Endothelial cell of umbilical vein (primary cell): ENCODE results near the gene ELMO1. TPM values are rescaled to one million over a fixed set of nuclear protein-coding genes. Genes with fewer than 3 reads are reported as not detected.

Experiments used
- BruUV-seq: library from RNA; stranded (reverse); fragments of 400-500 nt; replicated peaks from 2 replicates; lab custom pipeline; 2021; lab: Mats Ljungman, UMichigan
- CTCF ChIA-PET: fragments of 300-600, 350-600 bp; sonication (Branson Sonifier 250); formaldehyde crosslinking; loops from one replicate; lab custom pipeline; 2021; ENCODE audit warnings: antibody characterized with exemption, inconsistent platforms; lab: Charles Lee
- POLR2A ChIA-PET: fragments of 300-600, 350-600 bp; sonication (Branson Sonifier 250); formaldehyde crosslinking; loops from one replicate; lab custom pipeline; 2021; ENCODE audit warnings: antibody characterized with exemption, inconsistent platforms; lab: Charles Lee
- DNase-seq: peaks from one replicate; pipeline ENCODE4 v3.0.0-alpha.2; 2011; ENCODE audit warnings: low read depth, low spot score
- FAIRE-seq: peaks from 2 replicates; lab custom pipeline; 2011; peaks lifted over from hg19 to GRCh38; lab: Jason Lieb, UNC
- H2AFZ ChIP-seq: 2 replicates; pipeline ENCODE4 v1.6.0; 2012; ENCODE audit warnings: low read depth, low read length, control low read depth, inconsistent platforms
- H3K27ac ChIP-seq: 2 replicates; pipeline ENCODE4 v1.5.1; 2011; ENCODE audit warnings: low read depth, mild to moderate bottlenecking, control low read depth, low read length, moderate library complexity; ENCODE audit not compliant: insufficient read depth
- H3K27me3 ChIP-seq, 2 experiments: 2 replicates each; pipeline versions ENCODE4 v1.6.0 to v1.6.1; 2011; ENCODE audit warnings: low read length in 2 of 2, mixed read lengths in 1 of 2; ENCODE audit not compliant: control insufficient read depth in 2 of 2, insufficient read depth in 2 of 2
- H3K36me3 ChIP-seq, 2 experiments: 2 replicates in 1 of 2; 3 replicates in 1 of 2; pipeline ENCODE4 v1.5.1; 2011; ENCODE audit warnings: low read length in 2 of 2, mild to moderate bottlenecking in 1 of 2, moderate library complexity in 1 of 2; ENCODE audit not compliant: control insufficient read depth in 2 of 2, insufficient read depth in 2 of 2; ENCODE audit errors: extremely low read depth in 1 of 2
- H3K4me1 ChIP-seq: 3 replicates; pipeline ENCODE4 v1.5.1; 2011; ENCODE audit warnings: mild to moderate bottlenecking, low read length; ENCODE audit not compliant: control insufficient read depth, insufficient read depth; ENCODE audit errors: extremely low read depth
- H3K4me2 ChIP-seq: 2 replicates; pipeline ENCODE4 v1.6.1; 2011; ENCODE audit warnings: low read length, control low read depth, mixed read lengths; ENCODE audit not compliant: insufficient read depth
- H3K4me3 ChIP-seq, 3 experiments: fragments of 200-600 bp in 1 of 3; sonication (generic), shearing (Covaris generic) in 1 of 3; replicated peaks in 1 of 3; 2 replicates each; pipeline ENCODE4 v1.5.1; 2011 to 2016; ENCODE audit warnings: control low read depth in 3 of 3, low read length in 3 of 3, mild to moderate bottlenecking in 2 of 3, inconsistent platforms in 1 of 3, low read depth in 1 of 3, moderate library complexity in 1 of 3; ENCODE audit not compliant: insufficient read depth in 1 of 3
- H3K79me2 ChIP-seq: 2 replicates; pipeline ENCODE4 v1.6.0; 2012; ENCODE audit warnings: low read length, inconsistent platforms; ENCODE audit not compliant: control insufficient read depth, insufficient read depth
- H3K9ac ChIP-seq: replicated peaks from 2 replicates; pipeline ENCODE3; 2011; ENCODE audit warnings: low read length, control low read depth; ENCODE audit not compliant: insufficient read depth; ENCODE audit errors: extremely low read depth
- H3K9me1 ChIP-seq: replicated peaks from 3 replicates; pipeline ENCODE4 v1.6.0; 2011; ENCODE audit warnings: mild to moderate bottlenecking, low read length; ENCODE audit not compliant: control insufficient read depth, insufficient read depth; ENCODE audit errors: extremely low read depth
- H3K9me3 ChIP-seq: replicated peaks from 2 replicates; pipeline ENCODE4 v1.5.1; 2012; ENCODE audit warnings: low read length, inconsistent platforms; ENCODE audit not compliant: control insufficient read depth, insufficient read depth
- H4K20me1 ChIP-seq: replicated peaks from 2 replicates; pipeline ENCODE3; 2011; ENCODE audit warnings: mild to moderate bottlenecking, low read length; ENCODE audit not compliant: control insufficient read depth, insufficient read depth; ENCODE audit errors: extremely low read depth
- CTCF ChIP-seq, 2 donors: IDR thresholded peaks; 1 replicate in 1 of 2; 2 replicates in 1 of 2; pipeline ENCODE4 v1.5.1; 2011; ENCODE audit warnings: low read length in 2 of 2, mild to moderate bottlenecking in 2 of 2, moderate library complexity in 2 of 2, control low read depth in 1 of 2, inconsistent platforms in 1 of 2, low read depth in 1 of 2; ENCODE audit not compliant: insufficient read depth in 1 of 2; ENCODE audit errors: extremely low read depth in 1 of 2
- EZH2 ChIP-seq: IDR thresholded peaks from 2 replicates; pipeline ENCODE4 v1.6.1; 2012; ENCODE audit warnings: borderline replicate concordance, low read depth, mild to moderate bottlenecking, moderate library complexity, low read length, inconsistent platforms; ENCODE audit not compliant: severe bottlenecking
- FOS ChIP-seq: IDR thresholded peaks from 2 replicates; pipeline ENCODE4 v1.6.1; 2011; ENCODE audit warnings: mild to moderate bottlenecking, low read length, moderate library complexity, borderline replicate concordance; ENCODE audit not compliant: insufficient read depth
- GATA2 ChIP-seq: IDR thresholded peaks from 2 replicates; pipeline ENCODE4 v1.7.0; 2011; ENCODE audit warnings: low read depth, mild to moderate bottlenecking, moderate library complexity, mixed read lengths, low read length; ENCODE audit not compliant: insufficient read length, insufficient read depth
- JUN ChIP-seq: IDR thresholded peaks from 2 replicates; pipeline ENCODE4 v1.6.1; 2011; ENCODE audit warnings: borderline replicate concordance, low read depth; ENCODE audit not compliant: insufficient read length, insufficient read depth
- MAX ChIP-seq: IDR thresholded peaks from 2 replicates; pipeline ENCODE4 v1.6.1; 2011; ENCODE audit not compliant: insufficient read depth, insufficient read length
- MYC ChIP-seq: IDR thresholded peaks from one replicate; pipeline ENCODE4 v1.6.1; 2011; ENCODE audit warnings: mild to moderate bottlenecking, low read depth, low read length
- POLR2A ChIP-seq: IDR thresholded peaks from 2 replicates; pipeline ENCODE4 v1.6.1; 2012; ENCODE audit warnings: low read depth, mild to moderate bottlenecking, control low read depth, low read length
- POLR2AphosphoS5 ChIP-seq: IDR thresholded peaks from 2 replicates; pipeline ENCODE4 v1.6.1; 2012; ENCODE audit warnings: low read depth, mild to moderate bottlenecking, control low read depth, low read length, moderate library complexity; ENCODE audit not compliant: insufficient read depth
- dilution Hi-C: fragments of 300-500 bp; cut with MboI; formaldehyde crosslinking; loops from one replicate; pipeline ENCODE4 v1.15.0; 2019; ENCODE audit warnings: low sequenced_read_pairs; ENCODE audit not compliant: extremely low pct_ligation_motif_present
- intact Hi-C: fragments of 100-400 bp; cut with micrococcal nuclease; formaldehyde crosslinking; loops from one replicate; pipeline ENCODE4 v1.10.0; 2022
- polyA plus RNA-seq, 4 experiments: library from polyadenylated mRNA; depleted of rRNA in 3 of 4; stranded (reverse) in 3 of 4; unstranded in 1 of 4; fragments of >200 nt; gene quantifications; 2 replicates each; pipeline versions ENCODE4 v1.2.1 to v1.2.3, GENCODE V29; 2011 to 2012; ENCODE audit warnings: missing spikeins in 1 of 4
- total RNA-seq: library from RNA; stranded (reverse); gene quantifications from 2 replicates; pipeline ENCODE4 v1.2.3, GENCODE V29; 2021

ELMO1 gene
- total and polyA plus RNA-seq, 2 donors (not counting 3 experiments of a cell fraction or from before 2014, with no cell fraction given): 17.0 to 30.6 TPM

GRCh38 chr7:36911788-36912187 is 536.9 kb downstream of the ELMO1 start:
- H3K9me3 ChIP-seq: no peaks in the 10 kb centered on the region
- TF ChIP-seq MAX: no peak
- no peak for TF ChIP-seq EZH2
- no peaks in the 10 kb centered on the region for H4K20me1 ChIP-seq
- BruUV-seq: no TSS peak
- no peaks in the 10 kb centered on the region for H3K4me1 ChIP-seq
- H3K4me3 ChIP-seq: no peak overlapping the region
- no peaks in the 10 kb centered on the region for H3K79me2 ChIP-seq
- H3K9me1 ChIP-seq: no peaks in the 10 kb centered on the region
- dilution Hi-C loops (no loop called here), intact Hi-C loops (no loop called here)
- no peak for DNase-seq
- no peaks in the 10 kb centered on the region for H3K27me3 ChIP-seq
- H3K9ac ChIP-seq: no peak overlapping the region
- ChIA-PET CTCF (no interaction called here), POLR2A (no interaction called here)
- no peak for FAIRE-seq
- no peak overlapping the region for H3K27ac ChIP-seq
- H3K4me2 ChIP-seq: no peak overlapping the region
- H3K36me3 ChIP-seq: no peaks in the 10 kb centered on the region
- no peak overlapping the region for H2AFZ ChIP-seq

GRCh38 chr7:36910859-36911258 is 537.8 kb downstream of the ELMO1 start:
- H4K20me1 ChIP-seq: no peaks in the 10 kb centered on the region
- H3K4me1 ChIP-seq: no peaks in the 10 kb centered on the region
- dilution Hi-C loops: no loop called here
- no peaks in the 10 kb centered on the region for H3K9me3 ChIP-seq
- no peak for TF ChIP-seq JUN
- no peak for TF ChIP-seq EZH2
- no peak for TF ChIP-seq POLR2A
- no peak for TF ChIP-seq FOS
- no peak for TF ChIP-seq CTCF (IDR thresholded peaks at IDR 0.05; ENCODE audit: extremely low read depth in 1 of 2, insufficient read depth in 1 of 2, low read depth in 1 of 2, low read length in 2 of 2)
- TF ChIP-seq POLR2AphosphoS5: no peak
- no peak for TF ChIP-seq MAX
- no peak for TF ChIP-seq MYC
- no peak for TF ChIP-seq GATA2
- no TSS peak for BruUV-seq
- POLR2A ChIA-PET: no interaction called here
- H3K36me3 ChIP-seq: no peaks in the 10 kb centered on the region
- H3K4me2 ChIP-seq: no peak overlapping the region
- no peak overlapping the region for H3K27ac ChIP-seq
- no peaks in the 10 kb centered on the region for H3K9me1 ChIP-seq
- intact Hi-C loops: no loop called here
- no peaks in the 10 kb centered on the region for H3K79me2 ChIP-seq
- no peak overlapping the region for H3K9ac ChIP-seq
- H3K27me3 ChIP-seq: no peaks in the 10 kb centered on the region
- no peak for DNase-seq
- no peak for FAIRE-seq
- H2AFZ ChIP-seq: no peak overlapping the region
- no peak overlapping the region for H3K4me3 ChIP-seq
- CTCF ChIA-PET: no interaction called here
